Epithelial cell of proximal tubule (primary cell): ENCODE data around the gene ACER2. TPM values are rescaled to one million over a fixed set of nuclear protein-coding genes. Genes with fewer than 3 reads are reported as not detected.

ENCODE experiments used
- DNase-seq: peaks from one replicate; pipeline ENCODE4 v3.0.0-alpha.2; 2011; ENCODE audit warnings: low read depth
- H3K4me3 ChIP-seq: 2 replicates; pipeline ENCODE4 v1.5.1; 2011; ENCODE audit warnings: low read depth, mild to moderate bottlenecking, low read length
- CTCF ChIP-seq: conservative IDR thresholded peaks from 2 replicates; pipeline ENCODE4 v1.5.1; 2012; ENCODE audit warnings: low read depth, mild to moderate bottlenecking, low read length
- total RNA-seq: library from RNA; depleted of rRNA; stranded (reverse); fragments of >200 nt; gene quantifications from 2 replicates; pipeline ENCODE4 v1.2.3, GENCODE V29; 2015

Gene ACER2
- total RNA-seq, 1 donor from 2014 or later = 4.1 TPM

DNA sequence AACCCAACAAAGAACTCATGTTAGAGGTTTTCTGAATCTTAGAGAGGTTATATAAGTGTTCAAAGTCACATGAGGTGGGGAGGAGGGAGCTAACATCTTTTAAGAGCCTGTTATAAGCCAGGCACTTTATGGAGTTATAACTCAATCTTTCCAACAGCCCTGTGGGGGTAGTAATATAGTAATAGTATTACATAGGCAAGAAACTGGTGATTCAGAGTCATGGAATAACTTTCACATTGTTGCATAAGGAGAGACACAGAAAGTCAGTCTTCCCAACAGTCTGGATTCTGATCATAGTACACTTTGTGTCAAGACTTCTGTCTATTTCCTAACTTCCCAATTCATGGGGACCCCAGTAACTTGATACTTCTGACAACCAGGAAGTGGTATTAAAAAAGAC, 89.2 kb downstream of the ACER2 start:
- H3K4me3 ChIP-seq = no peak overlapping the region
- no peak for TF ChIP-seq CTCF

More for the DNA sequence above, 89.2 kb downstream of the ACER2 start:
- no peak for DNase-seq

Other genes with a start within 250 kb of the ACER2 start
- gene DENND4C, start 178.3 kb upstream of the ACER2 start, total RNA-seq = 31.4 and 32.4 TPM in 2 replicates
- 1,511 and 2,208 TPM in 2 replicates for gene RPS6, start 28.8 kb upstream of the ACER2 start, total RNA-seq